Stomach (tissue), 9 donors: ENCODE measurements around the gene TMEM161B. TPM values are rescaled to one million over a fixed set of nuclear protein-coding genes. Genes with fewer than 3 reads are reported as not detected.

Experiments
- DNase-seq, 2 donors: peaks; one replicate each; pipeline versions ENCODE4 v3.0.0 to v3.0.0-alpha.2; 2013 to 2019
- H3K27ac ChIP-seq, 5 donors: fragments of 200-600 bp in 4 of 5; sonication (generic) in 4 of 5; one replicate each; pipeline ENCODE4 v1.5.1; 2013 to 2019; ENCODE audit warnings: mild to moderate bottlenecking in 1 of 5, moderate library complexity in 1 of 5
- H3K27me3 ChIP-seq, 3 donors: fragments of 200-600 bp; sonication (generic); one replicate each; pipeline ENCODE4 v1.5.1; 2017 to 2019; ENCODE audit warnings: mixed run types in 1 of 3
- H3K36me3 ChIP-seq, 4 donors: fragments of 200-600 bp; sonication (generic); 1 replicate in 3 of 4; 2 replicates in 1 of 4; pipeline ENCODE4 v1.5.1; 2016 to 2019
- H3K4me1 ChIP-seq, 4 donors: fragments of 200-600 bp; sonication (generic); one replicate each; pipeline ENCODE4 v1.5.1; 2016 to 2019
- H3K4me3 ChIP-seq, 4 donors: fragments of 200-600 bp; sonication (generic) in 3 of 4; one replicate each; pipeline ENCODE4 v1.5.1; 2016 to 2019; ENCODE audit warnings: mild to moderate bottlenecking in 1 of 4
- H3K9me3 ChIP-seq, 4 donors: fragments of 200-600 bp; sonication (generic); one replicate each; pipeline ENCODE4 v1.5.1; 2016 to 2019
- EP300 ChIP-seq: sonication (generic); formaldehyde crosslinking; IDR thresholded peaks from one replicate; pipeline ENCODE4 v1.6.1; 2017; ENCODE audit warnings: antibody characterized with exemption
- POLR2A ChIP-seq, 4 donors: fragments of 450-650 bp; IDR thresholded peaks; one replicate each; pipeline ENCODE4 v1.6.1; 2016; ENCODE audit warnings: antibody characterized with exemption in 4 of 4, control low read depth in 2 of 4, mild to moderate bottlenecking in 1 of 4, moderate library complexity in 1 of 4
- POLR2AphosphoS5 ChIP-seq, 3 donors: sonication (generic); formaldehyde crosslinking; IDR thresholded peaks; one replicate each; pipeline ENCODE4 v1.6.1; 2016; ENCODE audit warnings: antibody characterized with exemption in 3 of 3
- WGBS, 5 donors: extraction: QIAGEN DNeasy Blood & Tissue Kit in 3 of 5; methylation state at CpG; one replicate each; pipeline versions ENCODE4 v1.1.5 to v1.1.7; 2013 to 2018; 5-methylcytosine and 5-hydroxymethylcytosine counted together
- intact Hi-C: fragments of 100-400 bp; cut with DNase I; formaldehyde crosslinking; loops from one replicate; pipeline ENCODE4 v1.15.1; 2023; ENCODE audit warnings: low total_unique reads
- polyA plus RNA-seq, 3 donors: library from polyadenylated mRNA; stranded (reverse); fragments of 200-250 nt; gene quantifications; one replicate each; pipeline ENCODE4 v1.2.3, GENCODE V29; 2013
- total RNA-seq, 5 donors: library from RNA; depleted of rRNA; stranded (reverse); fragments of >200 nt; gene quantifications; one replicate each; pipeline versions ENCODE4 v1.1.0 to v1.2.3, GENCODE V29; 2014 to 2016
- TF ChIP-seq, protein P1 (sequence below), 7 experiments: fragments of 450-650 bp in 4 of 7; fragments of 200-600 bp in 3 of 7; sonication (generic) in 3 of 7; IDR thresholded peaks; one replicate each; pipeline ENCODE4 v1.5.1; 2016 to 2019; ENCODE audit warnings: antibody characterized with exemption in 7 of 7, control low read depth in 2 of 7, mild to moderate bottlenecking in 1 of 7
- donor health status: healthy with polysubstance abuse.
- donor health status: Bipolar disorder and iron deficiency.
- donor health status: healthy.

TMEM161B gene
- total and polyA plus RNA-seq, 8 donors, result 7.0 to 78.2 (median 35.8) TPM

GRCh38 chr5:88283690-88284089, 15.0 kb upstream of the TMEM161B start:
- Histone ChIP-seq H3K27ac (no peak overlapping the region), H3K27me3 (no peaks in the 10 kb centered on the region)
- TF ChIP-seq POLR2A (IDR thresholded peaks at IDR 0.05) (no peak), POLR2AphosphoS5 (IDR thresholded peaks at IDR 0.05) (no peak), EP300 (no peak)
- TF ChIP-seq, protein P1, sequence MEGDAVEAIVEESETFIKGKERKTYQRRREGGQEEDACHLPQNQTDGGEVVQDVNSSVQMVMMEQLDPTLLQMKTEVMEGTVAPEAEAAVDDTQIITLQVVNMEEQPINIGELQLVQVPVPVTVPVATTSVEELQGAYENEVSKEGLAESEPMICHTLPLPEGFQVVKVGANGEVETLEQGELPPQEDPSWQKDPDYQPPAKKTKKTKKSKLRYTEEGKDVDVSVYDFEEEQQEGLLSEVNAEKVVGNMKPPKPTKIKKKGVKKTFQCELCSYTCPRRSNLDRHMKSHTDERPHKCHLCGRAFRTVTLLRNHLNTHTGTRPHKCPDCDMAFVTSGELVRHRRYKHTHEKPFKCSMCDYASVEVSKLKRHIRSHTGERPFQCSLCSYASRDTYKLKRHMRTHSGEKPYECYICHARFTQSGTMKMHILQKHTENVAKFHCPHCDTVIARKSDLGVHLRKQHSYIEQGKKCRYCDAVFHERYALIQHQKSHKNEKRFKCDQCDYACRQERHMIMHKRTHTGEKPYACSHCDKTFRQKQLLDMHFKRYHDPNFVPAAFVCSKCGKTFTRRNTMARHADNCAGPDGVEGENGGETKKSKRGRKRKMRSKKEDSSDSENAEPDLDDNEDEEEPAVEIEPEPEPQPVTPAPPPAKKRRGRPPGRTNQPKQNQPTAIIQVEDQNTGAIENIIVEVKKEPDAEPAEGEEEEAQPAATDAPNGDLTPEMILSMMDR (IDR thresholded peaks at IDR 0.05), result no peak

DNA sequence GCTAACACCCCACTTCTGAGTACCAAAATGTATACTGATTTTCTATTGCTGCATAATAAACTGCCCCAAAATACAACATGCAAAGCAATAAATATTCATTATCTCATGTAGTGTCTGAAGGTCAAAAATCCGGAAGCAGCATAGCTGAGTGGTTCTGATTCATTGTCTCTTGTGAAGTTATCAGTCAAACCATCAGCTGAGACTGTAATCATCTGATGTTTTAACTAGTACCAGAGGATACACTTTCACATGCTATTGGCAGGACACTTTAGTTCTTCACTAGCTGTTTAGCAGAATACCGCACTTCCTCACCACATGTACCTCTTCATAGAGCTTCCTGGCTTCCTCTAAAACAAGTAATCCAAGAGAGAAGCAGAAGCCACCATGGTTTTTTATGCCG, 12.7 kb upstream of the TMEM161B start:
- Histone ChIP-seq H3K4me3 (no peak overlapping the region), H3K27me3 (no peaks in the 10 kb centered on the region), H3K9me3 (no peaks in the 10 kb centered on the region), H3K27ac (no peak overlapping the region), H3K4me1 (no peaks in the 10 kb centered on the region), H3K36me3 (peaks cover 0 to 18% (median 10%) of the 10 kb centered on the region in 4 donors)
- TF ChIP-seq POLR2AphosphoS5 (IDR thresholded peaks at IDR 0.05), result no peak
- TF ChIP-seq, protein P1 (IDR thresholded peaks at IDR 0.05), result no peak
- no peak for TF ChIP-seq EP300
- no peak for TF ChIP-seq POLR2A (IDR thresholded peaks at IDR 0.05)
- 82 to 91% (median 86%) methylated on average over 3 of the region's 3 CpGs for WGBS, 5 donors
- DNase-seq, result no peak
- intact Hi-C loops, result no loop called here

More at GRCh38 chr5:88283690-88284089, 15.0 kb upstream of the TMEM161B start:
- no peak overlapping the region for H3K4me3 ChIP-seq
- intact Hi-C loops, result no loop called here
- H3K9me3 ChIP-seq, result no peaks in the 10 kb centered on the region
- no peak for DNase-seq
- no peaks in the 10 kb centered on the region for H3K4me1 ChIP-seq
- H3K36me3 ChIP-seq, result peaks cover 0 to 12% (median 10%) of the 10 kb centered on the region in 4 donors

DNA sequence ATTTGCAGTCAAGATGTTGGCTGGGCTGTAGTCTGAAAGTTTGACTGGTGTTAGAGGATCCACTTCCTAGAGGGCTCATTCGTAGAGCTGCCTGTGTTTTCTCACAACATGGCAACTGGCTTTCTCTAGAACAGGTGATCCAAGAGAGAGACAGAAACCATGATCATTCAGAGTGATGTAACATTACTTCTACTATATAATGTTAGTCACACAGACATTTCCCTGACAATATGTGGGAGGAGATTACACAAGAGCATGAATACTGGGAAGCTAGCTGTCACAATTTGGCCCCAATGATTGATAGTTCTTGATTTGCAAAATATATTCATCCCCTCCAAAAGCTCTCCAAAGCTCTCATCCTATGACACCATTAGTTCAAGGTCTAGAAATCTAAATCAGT, 10.9 kb upstream of the TMEM161B start:
- no peak for DNase-seq
- Histone ChIP-seq H3K4me1 (no peaks in the 10 kb centered on the region), H3K27me3 (no peaks in the 10 kb centered on the region), H3K9me3 (no peaks in the 10 kb centered on the region), H3K36me3 (peaks cover 0 to 26% (median 14%) of the 10 kb centered on the region in 4 donors), H3K4me3 (no peak overlapping the region), H3K27ac (no peak overlapping the region)
- intact Hi-C loops, result no loop called here
- whole genome bisulfite sequencing, 5 donors, result 73 to 98% (median 95%) methylated on average over 1 of the region's 1 CpG
- TF ChIP-seq POLR2AphosphoS5 (IDR thresholded peaks at IDR 0.05) (no peak), POLR2A (IDR thresholded peaks at IDR 0.05) (no peak), EP300 (no peak)
- TF ChIP-seq, protein P1 (IDR thresholded peaks at IDR 0.05), result no peak

- intact Hi-C loops, result no loop called here
Measured at GRCh38 chr5:88276378-88276777, 7.7 kb upstream of the TMEM161B start.

More at GRCh38 chr5:88276378-88276777, 7.7 kb upstream of the TMEM161B start:
- peaks cover 0 to 8% (median 3%) of the 10 kb centered on the region in 4 donors for H3K4me1 ChIP-seq
- H3K27me3 ChIP-seq, result no peaks in the 10 kb centered on the region
- H3K27ac ChIP-seq, result no peak overlapping the region
- no peak overlapping the region for H3K4me3 ChIP-seq
- no peaks in the 10 kb centered on the region for H3K9me3 ChIP-seq
- TF ChIP-seq POLR2AphosphoS5 (IDR thresholded peaks at IDR 0.05), result no peak
- TF ChIP-seq, protein P1 (IDR thresholded peaks at IDR 0.05), result no peak
- TF ChIP-seq POLR2A (IDR thresholded peaks at IDR 0.05), result no peak
- no peak for TF ChIP-seq EP300
- DNase-seq, result no peak
- WGBS, 5 donors, result 89 to 100% (median 96%) methylated on average over 1 of the region's 1 CpG
- peaks cover 4 to 36% (median 25%) of the 10 kb centered on the region in 4 donors for H3K36me3 ChIP-seq
